Raji (cell line): Measurements from ENCODE around the gene ATXN7L3B.

Source experiments
- POLR2A ChIP-seq: IDR thresholded peaks from 2 replicates; pipeline ENCODE4 v1.6.1; 2011; ENCODE audit warnings: low read depth, low read length, control low read depth; ENCODE audit not compliant: insufficient read depth

The ATXN7L3B gene

DNA sequence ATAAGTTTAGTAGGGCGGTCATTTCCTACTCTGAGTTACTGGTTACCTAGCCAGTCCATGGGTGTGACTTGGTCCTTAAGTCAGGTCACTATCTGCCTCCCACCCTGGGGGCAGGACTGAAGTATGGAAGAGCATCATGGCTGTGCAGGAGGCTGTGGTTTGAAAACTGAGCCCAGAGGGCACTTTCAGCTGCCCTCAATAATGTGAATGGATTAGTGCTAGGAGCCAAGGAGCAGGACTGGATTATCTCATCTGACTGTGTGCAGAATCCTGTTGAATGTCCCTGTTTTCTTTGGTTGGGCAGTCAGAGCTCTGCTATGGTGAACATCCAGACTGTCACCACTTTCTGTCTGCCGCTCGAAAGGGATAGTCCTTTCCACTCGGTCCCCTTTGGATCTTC, 1.6 kb downstream of the ATXN7L3B start:
- TF ChIP-seq POLR2A = no peak

DNA sequence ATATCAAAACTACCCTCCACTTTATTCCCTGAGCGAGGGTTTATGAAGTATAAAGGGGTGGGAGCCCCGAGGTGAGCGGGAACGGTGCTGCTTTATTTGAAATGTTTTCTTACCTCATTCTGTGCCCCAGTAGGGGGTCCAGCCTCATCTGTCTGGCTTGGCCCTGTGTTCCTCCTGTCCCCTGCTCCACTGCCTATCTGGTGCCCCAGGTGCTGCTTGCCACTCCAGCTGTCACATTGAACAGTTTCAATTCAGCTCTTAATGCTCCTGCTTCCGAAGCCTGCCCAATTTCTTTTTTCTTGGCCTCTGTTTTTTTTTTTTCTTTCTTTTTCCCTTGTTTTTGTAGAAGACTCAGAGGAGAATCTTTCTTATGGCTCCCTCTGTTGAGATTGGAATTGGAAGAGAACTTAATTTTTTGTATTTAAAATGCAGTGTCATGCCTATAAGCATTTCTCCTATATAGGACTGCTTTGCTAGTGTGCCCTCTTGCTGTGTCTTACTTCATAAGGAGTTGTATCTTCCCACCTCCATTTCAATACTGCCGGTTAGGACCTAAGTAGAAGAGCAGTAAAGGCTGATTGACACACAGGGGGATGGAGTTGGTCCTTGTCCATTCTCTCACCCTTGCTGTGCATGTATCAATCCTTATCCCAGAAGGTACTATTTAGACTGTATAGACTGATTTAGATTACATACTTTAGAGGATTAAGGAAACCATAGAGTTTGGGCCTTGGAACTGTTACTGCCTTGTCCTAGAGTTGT, 2.3 kb downstream of the ATXN7L3B start:
- no peak for TF ChIP-seq POLR2A

DNA sequence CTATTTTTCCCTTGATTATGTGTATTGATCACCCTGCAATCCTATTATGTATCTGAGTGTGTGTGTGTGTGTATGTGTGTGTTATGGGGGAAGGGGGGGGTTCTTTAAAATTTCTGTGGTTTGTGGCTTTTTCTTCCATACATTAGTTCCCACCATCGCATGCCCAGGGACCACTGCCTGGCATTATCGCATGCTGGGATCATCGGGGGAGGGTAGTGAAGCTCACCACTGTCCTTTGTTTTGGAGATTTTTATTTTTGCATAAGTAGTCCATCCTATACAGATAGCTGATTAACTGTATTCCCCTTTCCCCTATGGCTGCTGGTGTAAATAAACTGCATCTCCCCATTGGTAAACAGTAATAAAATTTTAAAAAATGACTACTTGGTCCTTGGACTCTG, 3.4 kb downstream of the ATXN7L3B start:
- no peak for TF ChIP-seq POLR2A

DNA sequence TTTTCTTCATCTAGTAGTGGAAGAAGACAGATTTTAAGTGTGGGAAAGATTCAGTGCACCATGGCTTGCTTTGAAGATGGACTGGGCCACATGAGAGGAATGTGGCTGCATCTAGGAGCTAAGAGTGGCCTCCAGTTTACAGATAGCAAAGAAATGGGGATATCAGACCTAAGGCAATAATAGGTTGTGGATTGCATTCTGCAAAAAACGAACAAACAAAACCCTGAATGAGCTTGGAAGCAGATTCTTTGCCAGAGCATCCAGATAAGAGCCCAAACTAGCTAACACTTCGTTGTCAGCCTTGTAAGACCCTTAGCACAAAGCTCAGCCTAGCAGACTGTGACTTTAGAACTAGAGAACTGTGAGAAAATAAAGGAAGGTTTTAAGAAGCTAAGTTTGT, 9.6 kb downstream of the ATXN7L3B start:
- TF ChIP-seq POLR2A = no peak

DNA sequence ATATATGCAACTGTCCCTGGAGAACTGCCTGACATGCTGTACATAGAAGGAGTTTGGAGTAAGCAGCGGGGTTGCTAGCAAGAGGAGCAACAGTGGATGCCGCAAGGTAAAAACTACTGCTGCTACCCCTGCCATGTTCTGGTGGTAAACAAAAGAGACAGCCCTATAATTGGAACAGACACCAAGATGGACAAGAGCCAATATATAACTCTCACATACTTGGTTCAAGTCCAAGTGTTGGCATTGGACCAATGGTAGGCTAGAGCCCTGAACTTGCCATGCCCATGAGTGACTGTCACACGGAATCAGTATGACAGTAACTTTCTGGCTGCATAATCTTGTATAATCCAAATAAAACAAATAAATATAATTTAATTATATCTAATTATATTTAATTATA, 13.7 kb downstream of the ATXN7L3B start:
- TF ChIP-seq POLR2A = no peak

DNA sequence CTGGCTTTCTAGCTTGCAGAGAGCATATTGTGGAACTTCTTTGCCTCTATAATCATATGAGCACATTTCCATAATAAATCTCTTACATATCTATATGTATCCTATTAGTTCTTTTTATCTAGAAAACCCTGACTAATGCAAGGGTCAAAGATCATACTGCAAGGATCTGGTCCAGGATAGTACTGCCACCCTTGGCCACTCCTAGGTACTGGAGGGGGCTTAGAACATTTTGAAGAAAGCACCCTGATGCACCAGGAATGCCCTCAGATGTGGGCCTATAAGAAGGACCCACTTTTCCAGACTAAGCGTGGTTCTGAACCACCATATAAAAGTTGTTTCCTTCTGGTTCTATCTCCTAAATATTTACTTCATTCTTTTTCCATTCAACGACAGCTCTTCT, 14.6 kb downstream of the ATXN7L3B start:
- TF ChIP-seq POLR2A = no peak

DNA sequence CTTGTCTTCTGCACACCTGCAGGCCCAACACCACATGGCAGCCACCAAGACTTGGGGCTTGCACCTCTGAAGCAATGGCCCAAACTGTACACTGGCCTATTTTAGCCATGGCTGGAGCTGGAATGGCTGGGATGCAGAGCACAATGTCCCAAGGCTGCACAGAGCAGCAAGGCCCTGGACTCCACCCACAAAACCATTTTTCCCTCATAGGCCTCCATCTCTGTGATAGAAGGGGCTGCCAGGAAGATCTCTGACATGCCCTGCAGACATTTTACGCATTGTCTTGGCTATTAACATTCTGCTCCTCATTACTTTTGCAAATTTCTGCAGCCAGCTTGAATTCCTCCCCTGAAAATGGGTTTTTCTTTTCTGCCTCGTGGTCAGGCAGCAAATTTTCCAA, 22.1 kb downstream of the ATXN7L3B start:
- no peak for TF ChIP-seq POLR2A

DNA sequence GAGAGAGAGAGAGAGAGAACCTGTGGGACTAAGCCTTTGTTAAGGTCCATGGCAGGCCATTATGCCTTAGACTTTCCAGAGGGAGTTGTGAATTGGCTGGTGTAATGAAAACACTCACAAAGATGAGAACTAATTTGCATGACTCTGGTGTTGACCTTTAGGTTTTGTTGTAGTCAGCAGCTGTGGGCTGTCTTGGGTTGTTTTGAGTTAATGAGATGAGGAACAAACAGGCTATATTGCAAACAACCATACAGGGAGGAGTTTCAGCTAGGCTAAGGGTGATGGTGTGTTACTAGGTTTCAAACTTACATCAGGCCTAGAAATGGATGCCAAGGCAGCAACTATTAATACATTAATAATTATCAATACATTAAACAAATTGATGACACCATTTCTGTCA, 26.3 kb downstream of the ATXN7L3B start:
- TF ChIP-seq POLR2A = no peak

DNA sequence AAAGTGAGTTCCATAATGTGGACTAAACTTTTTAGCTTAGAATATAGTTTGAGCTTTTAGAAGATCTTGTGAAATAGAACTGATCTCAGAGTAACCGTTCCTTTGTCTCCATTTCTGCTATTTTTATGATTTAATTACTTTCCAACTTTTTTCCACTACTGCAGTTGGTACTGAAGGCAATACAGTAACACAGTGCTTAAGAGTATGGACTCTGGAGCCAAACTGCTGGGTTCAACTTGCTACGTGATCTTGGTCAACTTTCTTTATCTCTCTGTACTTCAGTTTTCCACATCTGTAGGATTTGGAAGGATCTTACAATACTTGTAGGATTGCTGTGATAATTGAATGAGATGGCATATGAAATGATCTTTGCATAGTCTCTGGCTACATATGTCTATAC, 40.9 kb downstream of the ATXN7L3B start:
- no peak for TF ChIP-seq POLR2A

DNA sequence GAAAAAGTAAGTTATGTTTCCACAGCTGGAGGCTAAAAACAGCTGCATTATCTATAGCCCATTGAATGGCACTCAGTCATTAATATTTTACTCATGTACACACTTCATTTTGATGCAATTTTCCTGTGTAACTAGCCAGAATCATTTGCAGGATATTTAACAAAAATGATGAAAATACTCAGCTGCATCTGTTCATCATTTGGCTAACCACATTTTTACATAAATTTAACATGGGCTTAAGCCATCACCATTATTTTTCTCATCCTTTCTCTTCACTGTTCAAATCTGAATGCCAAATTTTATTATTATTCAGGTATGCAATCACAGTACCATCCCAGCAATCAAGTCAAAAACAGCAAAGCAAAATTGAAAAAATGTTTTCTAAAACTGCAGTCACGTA, 41.8 kb downstream of the ATXN7L3B start:
- TF ChIP-seq POLR2A = no peak

DNA sequence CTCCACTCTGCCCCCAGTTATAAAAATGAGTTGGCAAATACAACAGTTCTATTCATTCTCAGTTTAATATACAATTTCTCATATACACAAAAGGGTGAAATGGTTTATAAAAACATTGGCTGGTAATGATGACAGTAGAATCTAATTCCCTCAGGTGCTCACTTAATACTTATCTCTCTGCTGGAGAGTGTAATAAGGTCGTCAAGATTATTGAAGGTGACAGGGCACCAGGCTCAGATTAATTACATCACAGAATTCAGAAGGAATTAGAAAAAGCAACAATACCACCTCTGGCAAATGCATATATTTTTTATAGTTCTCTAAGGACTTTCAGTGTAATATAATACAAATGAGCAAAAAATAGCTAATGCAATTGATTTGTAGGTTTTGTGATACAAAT, 42.3 kb downstream of the ATXN7L3B start:
- TF ChIP-seq POLR2A = no peak

DNA sequence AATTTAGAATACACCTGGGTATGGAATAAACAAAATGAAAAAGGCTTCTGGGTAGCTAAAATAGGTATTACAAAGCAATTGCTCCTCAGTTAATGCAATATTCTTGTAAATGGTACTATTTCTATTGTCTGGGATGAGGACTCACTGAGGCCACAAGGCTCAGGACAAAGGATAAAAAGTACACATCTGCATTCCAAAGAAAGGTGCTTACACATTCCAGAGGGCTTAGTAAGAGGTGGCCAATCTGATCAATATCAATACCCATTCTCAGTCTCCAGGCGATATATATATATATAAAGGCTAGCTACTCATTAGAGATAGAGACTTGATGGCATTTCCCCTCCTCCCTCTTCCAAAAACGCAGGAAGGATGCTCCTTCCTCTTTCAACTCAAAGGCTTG, 43.8 kb downstream of the ATXN7L3B start:
- TF ChIP-seq POLR2A = no peak

DNA sequence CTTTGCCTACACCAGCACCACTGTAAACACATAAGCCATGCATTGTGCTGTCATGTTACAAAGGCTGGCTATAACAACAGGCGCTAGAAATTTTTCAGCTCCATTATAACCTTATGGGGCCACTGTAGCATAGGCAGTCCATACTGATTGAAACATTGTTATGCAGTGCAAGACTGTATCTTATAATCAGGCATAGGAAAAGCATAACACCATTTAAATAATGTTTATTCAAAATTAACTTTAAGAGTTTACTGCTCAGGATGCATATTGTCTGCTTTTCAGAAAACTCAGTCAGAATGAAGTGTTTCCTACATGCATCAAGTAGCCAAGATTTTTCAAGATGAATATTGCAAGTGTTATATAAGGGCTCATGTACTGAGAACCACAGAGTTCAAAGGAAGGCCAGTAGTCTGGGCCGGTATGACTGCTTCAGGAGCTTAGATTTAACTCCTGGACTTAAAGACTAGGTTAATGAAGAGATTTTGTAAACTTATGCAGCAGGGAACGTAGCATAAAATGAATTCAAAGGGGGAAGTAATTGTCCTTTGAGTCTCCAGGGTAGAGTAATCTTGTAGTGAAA, 46.9 kb downstream of the ATXN7L3B start:
- no peak for TF ChIP-seq POLR2A

DNA sequence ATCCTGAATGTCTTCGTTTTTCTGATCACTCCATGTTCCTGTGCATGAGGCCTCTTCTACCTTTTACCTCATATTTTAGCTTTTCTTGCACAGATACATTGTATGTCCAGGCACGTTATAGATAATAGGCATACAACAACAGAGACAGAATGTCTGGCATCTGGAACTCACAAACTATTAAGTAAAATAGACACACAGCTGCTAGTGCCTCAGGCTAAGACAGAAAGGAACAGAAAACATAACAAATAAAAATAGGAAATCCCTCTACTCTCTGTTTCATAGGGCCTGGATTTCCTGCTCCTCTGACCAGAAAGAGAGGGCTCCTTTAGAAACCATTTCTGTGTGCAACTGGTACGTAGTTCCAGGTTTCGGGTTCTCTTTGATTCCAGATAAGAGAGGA, 48.6 kb downstream of the ATXN7L3B start:
- TF ChIP-seq POLR2A = no peak
